DND-41 (cell line): Measurements from ENCODE around the gene TTLL8.

Source experiments
- ATAC-seq: fragments of 200-7000 bp; cut with Tn5 transposase; 3 replicates; pipeline ENCODE4 v1.9.1; 2021; ENCODE audit warnings: low read depth; ENCODE audit not compliant: insufficient read depth
- DNase-seq: peaks from one replicate; pipeline ENCODE4 v3.0.0-alpha.2; 2020
- H2AFZ ChIP-seq: 2 replicates; pipeline ENCODE4 v1.6.0; 2012; ENCODE audit warnings: low read depth, low read length
- H3K27ac ChIP-seq: 2 replicates; pipeline ENCODE4 v1.5.1; 2012; ENCODE audit warnings: low read length, inconsistent platforms
- H3K27me3 ChIP-seq: fragments of 200-600 bp; sonication (generic); 2 replicates; pipeline ENCODE4 v1.6.0; 2012; ENCODE audit warnings: low read length, mild to moderate bottlenecking, inconsistent platforms; ENCODE audit not compliant: insufficient read depth, poor library complexity
- H3K36me3 ChIP-seq: 2 replicates; pipeline ENCODE4 v1.5.1; 2012; ENCODE audit warnings: low read length, inconsistent platforms; ENCODE audit not compliant: insufficient read depth
- H3K4me1 ChIP-seq: 2 replicates; pipeline ENCODE4 v1.5.1; 2012; ENCODE audit warnings: mild to moderate bottlenecking, low read length; ENCODE audit not compliant: insufficient read depth
- H3K4me2 ChIP-seq: 2 replicates; pipeline ENCODE4 v1.6.0; 2012; ENCODE audit warnings: mild to moderate bottlenecking, moderate library complexity, low read length, inconsistent platforms; ENCODE audit not compliant: insufficient read depth
- H3K4me3 ChIP-seq, 2 experiments: fragments of 200-600 bp in 1 of 2; shearing (Covaris generic) in 1 of 2; 2 replicates each; pipeline ENCODE4 v1.5.1; 2012 to 2016; ENCODE audit warnings: inconsistent platforms in 2 of 2, low read length in 2 of 2, mild to moderate bottlenecking in 2 of 2, low read depth in 1 of 2, moderate library complexity in 1 of 2
- H3K79me2 ChIP-seq: 2 replicates; pipeline ENCODE4 v1.6.0; 2012; ENCODE audit warnings: low read length, inconsistent platforms; ENCODE audit not compliant: insufficient read depth
- H3K9ac ChIP-seq: 2 replicates; pipeline ENCODE4 v1.6.0; 2012; ENCODE audit warnings: low read depth, mild to moderate bottlenecking, inconsistent platforms, low read length, moderate library complexity
- H3K9me3 ChIP-seq: 2 replicates; pipeline ENCODE4 v1.5.1; 2012; ENCODE audit warnings: low read length, moderate library complexity, mild to moderate bottlenecking, inconsistent platforms; ENCODE audit not compliant: insufficient read depth, severe bottlenecking
- H4K20me1 ChIP-seq: 2 replicates; pipeline ENCODE4 v1.6.0; 2012; ENCODE audit warnings: low read length; ENCODE audit not compliant: insufficient read depth
- EZH2 ChIP-seq: IDR thresholded peaks from 3 replicates; pipeline ENCODE4 v1.6.1; 2012; ENCODE audit warnings: borderline replicate concordance, low read depth, mild to moderate bottlenecking, moderate library complexity, low read length, inconsistent platforms; ENCODE audit not compliant: severe bottlenecking
- TF ChIP-seq, protein P1 (sequence below): IDR thresholded peaks from 2 replicates; pipeline ENCODE4 v1.5.1; 2012; ENCODE audit warnings: borderline replicate concordance, low read length, moderate library complexity, mild to moderate bottlenecking; ENCODE audit not compliant: poor library complexity, severe bottlenecking; ENCODE audit errors: extremely low read depth

TTLL8 gene

DNA sequence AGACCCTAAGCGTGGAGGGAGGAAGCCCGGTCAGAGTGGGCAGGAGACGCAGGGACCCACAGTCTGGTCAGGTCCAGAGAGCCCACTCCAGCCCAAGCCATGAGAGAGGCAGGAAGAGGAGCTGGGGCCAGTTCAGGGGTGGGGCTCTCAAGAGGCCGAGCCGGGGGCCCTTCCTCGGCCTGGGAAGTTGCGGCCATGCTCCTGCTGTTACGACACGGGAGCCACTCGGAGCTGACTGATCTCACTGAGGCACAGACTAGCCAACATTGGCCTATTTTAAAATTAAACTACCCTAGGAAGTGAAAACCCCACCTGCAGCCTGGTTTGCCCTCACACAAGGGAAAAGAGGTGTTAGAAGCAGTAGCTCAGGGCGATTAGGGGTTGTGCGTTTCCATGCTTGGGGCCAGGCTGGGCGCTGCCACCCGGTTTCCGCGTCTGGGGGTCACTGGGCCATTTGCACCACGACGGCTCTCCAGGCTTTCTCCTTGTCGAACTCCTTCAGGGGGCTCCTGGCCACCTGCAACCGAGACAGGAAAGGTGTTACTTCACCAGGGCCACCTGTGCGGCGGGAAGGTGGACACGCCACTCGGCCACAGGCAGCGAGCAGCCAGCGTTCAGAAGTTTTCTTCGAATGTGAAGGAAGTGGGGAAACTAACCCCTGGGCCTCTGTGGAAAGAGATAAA lies 3.2 kb upstream of the TTLL8 start:
- no peak for DNase-seq
- Histone ChIP-seq H3K4me3 (no peak overlapping the region), H3K9ac (no peak overlapping the region), H3K9me3 (no peaks in the 10 kb centered on the region), H4K20me1 (no peaks in the 10 kb centered on the region; the same call in 1 of the 2 replicates), H3K4me1 (no peaks in the 10 kb centered on the region), H3K4me2 (no peak overlapping the region), H3K79me2 (no peaks in the 10 kb centered on the region), H3K27me3 (no peaks in the 10 kb centered on the region), H3K36me3 (no peaks in the 10 kb centered on the region), H2AFZ (no peak overlapping the region), H3K27ac (no peak overlapping the region)
- TF ChIP-seq EZH2: no peak
- TF ChIP-seq, protein P1, sequence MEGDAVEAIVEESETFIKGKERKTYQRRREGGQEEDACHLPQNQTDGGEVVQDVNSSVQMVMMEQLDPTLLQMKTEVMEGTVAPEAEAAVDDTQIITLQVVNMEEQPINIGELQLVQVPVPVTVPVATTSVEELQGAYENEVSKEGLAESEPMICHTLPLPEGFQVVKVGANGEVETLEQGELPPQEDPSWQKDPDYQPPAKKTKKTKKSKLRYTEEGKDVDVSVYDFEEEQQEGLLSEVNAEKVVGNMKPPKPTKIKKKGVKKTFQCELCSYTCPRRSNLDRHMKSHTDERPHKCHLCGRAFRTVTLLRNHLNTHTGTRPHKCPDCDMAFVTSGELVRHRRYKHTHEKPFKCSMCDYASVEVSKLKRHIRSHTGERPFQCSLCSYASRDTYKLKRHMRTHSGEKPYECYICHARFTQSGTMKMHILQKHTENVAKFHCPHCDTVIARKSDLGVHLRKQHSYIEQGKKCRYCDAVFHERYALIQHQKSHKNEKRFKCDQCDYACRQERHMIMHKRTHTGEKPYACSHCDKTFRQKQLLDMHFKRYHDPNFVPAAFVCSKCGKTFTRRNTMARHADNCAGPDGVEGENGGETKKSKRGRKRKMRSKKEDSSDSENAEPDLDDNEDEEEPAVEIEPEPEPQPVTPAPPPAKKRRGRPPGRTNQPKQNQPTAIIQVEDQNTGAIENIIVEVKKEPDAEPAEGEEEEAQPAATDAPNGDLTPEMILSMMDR: no peak
- no peak for ATAC-seq

DNA sequence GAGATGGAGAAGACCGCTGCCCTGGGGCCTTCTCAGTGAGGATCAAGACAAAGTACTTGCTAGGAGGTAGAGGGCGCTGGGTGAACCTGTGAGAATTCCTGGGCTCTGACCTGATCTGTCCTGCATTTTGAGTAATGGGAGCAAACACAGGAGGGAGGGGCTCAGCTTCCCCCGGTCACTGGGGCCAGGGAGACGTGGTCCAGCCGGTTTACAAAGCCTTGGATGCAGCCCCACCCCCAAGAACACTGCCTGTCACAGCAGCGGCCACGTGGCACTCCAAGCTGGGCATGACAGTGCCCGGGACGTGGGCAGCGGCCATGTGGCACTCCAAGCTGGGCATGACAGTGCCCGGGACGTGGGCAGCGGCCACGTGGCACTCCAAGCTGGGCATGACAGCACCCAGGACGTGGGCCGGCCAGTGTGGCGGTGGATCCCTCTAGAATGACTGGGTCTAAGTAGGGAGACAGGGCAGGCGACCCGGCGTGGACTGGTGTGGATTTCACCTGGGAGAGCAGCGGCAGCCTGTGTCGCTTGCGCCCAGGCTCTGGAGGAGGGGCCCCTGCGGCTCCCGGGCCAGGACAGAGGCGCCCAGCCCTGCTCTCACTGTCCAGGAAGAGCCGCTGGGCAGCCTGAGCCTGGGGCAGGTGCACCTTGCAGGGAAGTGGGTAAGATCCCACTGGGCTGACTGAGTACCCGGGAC lies 2.5 kb upstream of the TTLL8 start:
- H3K9me3 ChIP-seq: no peaks in the 10 kb centered on the region
- no peak overlapping the region for H3K27ac ChIP-seq
- DNase-seq (no peak), ATAC-seq (no peak)
- no peaks in the 10 kb centered on the region for H3K27me3 ChIP-seq
- H3K4me3 ChIP-seq: no peak overlapping the region
- TF ChIP-seq, protein P1: no peak
- TF ChIP-seq EZH2: no peak
- H3K36me3 ChIP-seq: no peaks in the 10 kb centered on the region
- H3K4me2 ChIP-seq: no peak overlapping the region
- H4K20me1 ChIP-seq: no peaks in the 10 kb centered on the region; the same call in 1 of the 2 replicates
- H3K79me2 ChIP-seq: no peaks in the 10 kb centered on the region
- no peaks in the 10 kb centered on the region for H3K4me1 ChIP-seq
- no peak overlapping the region for H2AFZ ChIP-seq
- H3K9ac ChIP-seq: no peak overlapping the region

DNA sequence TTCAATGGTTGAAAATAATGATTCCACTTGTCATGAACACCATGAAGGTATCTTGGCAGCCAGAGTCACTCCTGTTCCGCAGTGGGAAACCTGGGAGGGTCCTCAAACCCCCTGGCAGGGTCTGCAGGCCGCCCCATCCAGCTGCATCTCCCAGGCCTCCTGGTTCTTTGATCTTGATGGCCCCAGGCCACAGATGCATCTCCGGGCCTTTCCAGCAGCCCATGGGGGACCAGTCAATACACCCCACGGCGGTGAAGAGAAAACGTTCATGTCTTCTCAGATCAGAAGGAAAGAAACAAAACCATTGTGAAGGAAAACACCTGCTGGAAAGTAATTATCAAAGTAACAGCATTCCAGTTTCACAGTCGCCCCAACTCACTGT lies 1.8 kb upstream of the TTLL8 start:
- no peaks in the 10 kb centered on the region for H3K79me2 ChIP-seq
- no peak overlapping the region for H3K4me3 ChIP-seq
- no peak overlapping the region for H3K9ac ChIP-seq
- H2AFZ ChIP-seq: no peak overlapping the region
- H3K27ac ChIP-seq: no peak overlapping the region
- H4K20me1 ChIP-seq: no peaks in the 10 kb centered on the region; the same call in 1 of the 2 replicates
- TF ChIP-seq EZH2: no peak
- TF ChIP-seq, protein P1: no peak
- H3K4me2 ChIP-seq: no peak overlapping the region
- no peaks in the 10 kb centered on the region for H3K27me3 ChIP-seq
- H3K9me3 ChIP-seq: no peaks in the 10 kb centered on the region
- DNase-seq: no peak
- no peaks in the 10 kb centered on the region for H3K4me1 ChIP-seq
- no peaks in the 10 kb centered on the region for H3K36me3 ChIP-seq
- no peak for ATAC-seq
